Measurements from ENCODE around the gene IFT20. TPM values are rescaled to one million over a fixed set of nuclear protein-coding genes. Genes with fewer than 3 reads are reported as not detected.

IFT20 gene
- total RNA-seq, 4 donors from 2014 or later, result 22.6 to 40.8 (median 26.7) TPM

DNA sequence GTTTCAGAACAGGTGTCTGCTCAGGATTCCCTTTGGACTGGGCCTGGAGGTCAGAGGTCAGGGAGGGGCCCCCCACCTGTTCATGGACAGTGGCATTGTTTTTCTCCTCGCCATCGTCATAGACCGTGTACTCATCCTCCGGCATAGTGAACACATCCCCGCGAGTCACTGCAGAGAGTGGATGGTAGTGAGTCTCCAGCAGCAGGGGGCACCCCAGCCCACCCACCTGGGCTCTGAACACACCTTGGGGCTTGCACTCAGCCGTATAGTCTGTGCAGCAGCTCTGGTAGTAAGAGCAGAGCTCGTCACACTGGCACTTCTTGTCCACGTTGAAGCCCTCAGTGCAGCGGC lies 34.4 kb upstream of the IFT20 start:
- intact Hi-C loops (cut with DNase I; ENCODE audit: low total_unique reads), result no loop called here
- TF ChIP-seq POLR2A (IDR thresholded peaks at IDR 0.05), result no peak
- TF ChIP-seq, protein P1, sequence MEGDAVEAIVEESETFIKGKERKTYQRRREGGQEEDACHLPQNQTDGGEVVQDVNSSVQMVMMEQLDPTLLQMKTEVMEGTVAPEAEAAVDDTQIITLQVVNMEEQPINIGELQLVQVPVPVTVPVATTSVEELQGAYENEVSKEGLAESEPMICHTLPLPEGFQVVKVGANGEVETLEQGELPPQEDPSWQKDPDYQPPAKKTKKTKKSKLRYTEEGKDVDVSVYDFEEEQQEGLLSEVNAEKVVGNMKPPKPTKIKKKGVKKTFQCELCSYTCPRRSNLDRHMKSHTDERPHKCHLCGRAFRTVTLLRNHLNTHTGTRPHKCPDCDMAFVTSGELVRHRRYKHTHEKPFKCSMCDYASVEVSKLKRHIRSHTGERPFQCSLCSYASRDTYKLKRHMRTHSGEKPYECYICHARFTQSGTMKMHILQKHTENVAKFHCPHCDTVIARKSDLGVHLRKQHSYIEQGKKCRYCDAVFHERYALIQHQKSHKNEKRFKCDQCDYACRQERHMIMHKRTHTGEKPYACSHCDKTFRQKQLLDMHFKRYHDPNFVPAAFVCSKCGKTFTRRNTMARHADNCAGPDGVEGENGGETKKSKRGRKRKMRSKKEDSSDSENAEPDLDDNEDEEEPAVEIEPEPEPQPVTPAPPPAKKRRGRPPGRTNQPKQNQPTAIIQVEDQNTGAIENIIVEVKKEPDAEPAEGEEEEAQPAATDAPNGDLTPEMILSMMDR (IDR thresholded peaks at IDR 0.05), result no peak
- no peak overlapping the region for H3K4me3 ChIP-seq (ENCODE audit: low read depth, poor library complexity, severe bottlenecking)

DNA sequence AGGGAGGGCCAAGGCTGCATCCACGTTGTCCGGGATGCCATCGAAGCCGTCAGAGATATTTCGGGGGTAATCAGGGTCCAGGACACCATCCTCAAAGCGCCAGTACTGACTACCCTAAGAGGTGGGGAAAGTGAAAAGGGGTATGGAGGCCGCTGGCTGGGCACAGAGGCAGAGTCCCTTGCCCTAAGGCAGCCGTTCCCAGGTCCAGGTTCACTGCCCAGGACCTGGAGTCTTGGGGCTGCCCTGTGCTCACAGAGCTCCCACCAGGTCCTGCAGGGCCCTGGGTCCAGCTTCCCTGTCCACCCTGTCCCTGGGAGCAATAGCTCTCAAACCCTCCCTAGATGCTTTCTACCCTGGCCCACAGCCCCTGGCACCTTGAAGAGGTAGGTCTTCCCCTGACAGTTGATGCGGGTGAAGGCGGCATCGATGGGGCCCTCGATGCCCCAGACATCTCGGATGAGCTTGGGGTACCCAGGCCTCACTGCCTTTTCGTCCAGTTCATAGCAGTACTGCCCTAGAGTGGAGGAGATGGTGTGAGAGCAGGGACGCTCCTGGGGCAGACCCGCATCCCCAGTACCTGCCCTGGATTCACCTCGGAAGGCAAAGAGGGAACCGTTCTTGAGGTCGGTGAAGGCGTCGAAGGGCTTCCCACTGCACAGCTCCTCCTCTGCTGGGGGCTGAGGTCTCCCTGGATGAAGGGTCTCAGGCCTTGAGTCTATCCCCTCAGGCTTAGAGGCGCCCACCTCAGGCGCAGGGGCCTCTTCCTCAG lies 33.8 kb upstream of the IFT20 start:
- H3K4me3 ChIP-seq (ENCODE audit: low read depth, poor library complexity, severe bottlenecking), result no peak overlapping the region
- WGBS, 2 donors, result 93% methylated on average over 22 to 23 of the region's 23 CpGs

More for the DNA sequence above, 34.4 kb upstream of the IFT20 start:
- 80 to 85% methylated on average over 7 to 9 of the region's 10 CpGs for WGBS, 2 donors
- no peak for DNase-seq (ENCODE audit: low spot score in 2 of 2)

DNA sequence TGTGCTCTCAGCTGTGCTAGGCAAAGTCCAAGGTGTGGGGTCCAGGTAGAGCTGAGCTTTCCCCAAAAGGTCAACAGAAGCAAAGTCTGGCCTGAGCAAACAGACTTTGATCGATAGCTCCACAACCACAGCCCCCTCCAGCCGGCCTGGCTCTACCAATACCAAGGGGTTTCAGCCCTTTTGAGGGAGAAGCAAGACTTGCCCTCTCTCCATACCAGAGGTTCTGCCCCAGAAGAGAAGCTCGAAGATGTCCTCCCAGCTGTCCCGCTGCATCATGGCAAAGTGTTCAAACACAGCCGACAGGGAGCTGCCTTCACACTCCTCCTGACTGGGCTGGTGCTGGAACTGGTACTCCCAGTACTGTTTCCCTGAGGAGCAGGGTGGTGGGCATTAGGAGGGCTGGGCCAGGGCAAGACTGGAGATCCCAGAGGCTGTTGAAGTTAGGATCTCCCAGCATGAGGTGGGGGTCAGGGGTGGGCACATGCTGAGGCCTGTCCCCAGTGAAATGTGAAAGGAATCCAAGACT lies 33.1 kb upstream of the IFT20 start:
- 90 to 94% methylated on average over 5 of the region's 5 CpGs for WGBS, 2 donors
- TF ChIP-seq, protein P1 (IDR thresholded peaks at IDR 0.05), result peak in 1 of 3 donors; percentile 12
- no peak for TF ChIP-seq POLR2A (IDR thresholded peaks at IDR 0.05)
- no peak overlapping the region for H3K4me3 ChIP-seq (ENCODE audit: low read depth, poor library complexity, severe bottlenecking)
- intact Hi-C loops (cut with DNase I; ENCODE audit: low total_unique reads), result no loop called here
- no peak for DNase-seq (ENCODE audit: low spot score in 2 of 2)

More for the DNA sequence above, 33.8 kb upstream of the IFT20 start:
- TF ChIP-seq POLR2A (IDR thresholded peaks at IDR 0.05), result no peak
- TF ChIP-seq, protein P1 (IDR thresholded peaks at IDR 0.05), result no peak
- intact Hi-C loops (cut with DNase I; ENCODE audit: low total_unique reads), result no loop called here
- DNase-seq (ENCODE audit: low spot score in 2 of 2), result no peak

DNA sequence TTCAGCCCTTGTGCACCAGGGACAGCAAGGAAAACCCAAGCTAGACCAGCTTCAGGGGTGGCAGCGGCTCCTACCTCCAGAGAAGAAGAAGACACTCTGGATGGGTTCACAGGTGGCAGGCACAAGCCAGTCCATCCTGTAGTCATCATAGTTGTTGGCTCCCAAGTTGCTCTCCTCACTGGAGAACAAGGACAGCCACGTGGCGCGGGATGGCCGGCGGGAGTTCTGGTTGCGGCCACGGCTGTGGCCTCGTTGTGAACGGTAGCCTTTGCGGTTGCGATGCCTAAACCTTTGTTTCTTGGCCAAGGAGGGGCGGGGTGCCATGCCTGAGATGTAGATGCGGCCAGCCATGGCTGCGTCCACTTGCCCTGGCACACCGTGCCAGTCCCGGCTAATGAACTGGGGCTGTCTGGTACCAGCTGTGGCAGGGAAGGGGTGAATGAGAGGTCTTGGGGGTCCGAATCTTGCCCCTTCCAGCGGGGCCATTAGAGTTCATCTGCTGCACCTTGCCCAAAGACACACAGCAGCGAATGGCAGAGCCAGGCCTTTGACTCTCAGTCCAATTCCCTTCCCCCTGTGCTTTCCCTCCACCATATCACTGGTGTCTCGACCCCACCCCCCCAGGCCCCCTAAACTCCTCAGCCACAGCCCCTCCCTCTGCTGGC lies 32.5 kb upstream of the IFT20 start:
- 88 to 92% methylated on average over 20 to 21 of the region's 21 CpGs for WGBS, 2 donors
- no peak overlapping the region for H3K4me3 ChIP-seq (ENCODE audit: low read depth, poor library complexity, severe bottlenecking)
- DNase-seq (ENCODE audit: low spot score in 2 of 2), result no peak
- TF ChIP-seq, protein P1 (IDR thresholded peaks at IDR 0.05), result no peak
- TF ChIP-seq POLR2A (IDR thresholded peaks at IDR 0.05), result no peak
- intact Hi-C loops (cut with DNase I; ENCODE audit: low total_unique reads), result no loop called here

DNA sequence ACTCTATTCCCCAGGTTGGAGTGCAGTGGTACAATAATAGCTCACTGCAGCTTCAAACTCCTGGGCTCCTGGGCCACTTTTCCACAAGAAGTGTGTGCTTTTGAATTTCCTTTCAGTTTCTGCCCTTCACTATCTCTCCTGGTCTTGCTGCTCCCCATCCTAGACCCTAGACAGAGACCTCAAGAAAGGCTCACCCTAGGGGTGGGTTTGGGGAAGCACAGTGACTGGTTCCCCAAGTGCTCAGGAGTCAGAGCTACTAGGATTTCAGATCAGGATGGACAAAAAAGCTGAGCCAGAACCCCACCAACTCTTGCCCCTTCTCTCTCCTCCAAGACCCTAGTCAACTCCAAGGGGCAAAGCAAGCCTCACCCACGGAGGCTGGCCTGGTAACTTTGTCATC lies 31.3 kb upstream of the IFT20 start:
- intact Hi-C loops (cut with DNase I; ENCODE audit: low total_unique reads), result no loop called here
- 50 to 64% methylated on average over 1 of the region's 1 CpG for WGBS, 2 donors
- H3K4me3 ChIP-seq (ENCODE audit: low read depth, poor library complexity, severe bottlenecking), result no peak overlapping the region
- TF ChIP-seq, protein P1 (IDR thresholded peaks at IDR 0.05), result no peak
- no peak for TF ChIP-seq POLR2A (IDR thresholded peaks at IDR 0.05)
- DNase-seq (ENCODE audit: low spot score in 2 of 2), result no peak

Measured in lower leg skin (tissue), 4 donors.